ENCODE data around the gene EDRF1.

Gene EDRF1

DNA sequence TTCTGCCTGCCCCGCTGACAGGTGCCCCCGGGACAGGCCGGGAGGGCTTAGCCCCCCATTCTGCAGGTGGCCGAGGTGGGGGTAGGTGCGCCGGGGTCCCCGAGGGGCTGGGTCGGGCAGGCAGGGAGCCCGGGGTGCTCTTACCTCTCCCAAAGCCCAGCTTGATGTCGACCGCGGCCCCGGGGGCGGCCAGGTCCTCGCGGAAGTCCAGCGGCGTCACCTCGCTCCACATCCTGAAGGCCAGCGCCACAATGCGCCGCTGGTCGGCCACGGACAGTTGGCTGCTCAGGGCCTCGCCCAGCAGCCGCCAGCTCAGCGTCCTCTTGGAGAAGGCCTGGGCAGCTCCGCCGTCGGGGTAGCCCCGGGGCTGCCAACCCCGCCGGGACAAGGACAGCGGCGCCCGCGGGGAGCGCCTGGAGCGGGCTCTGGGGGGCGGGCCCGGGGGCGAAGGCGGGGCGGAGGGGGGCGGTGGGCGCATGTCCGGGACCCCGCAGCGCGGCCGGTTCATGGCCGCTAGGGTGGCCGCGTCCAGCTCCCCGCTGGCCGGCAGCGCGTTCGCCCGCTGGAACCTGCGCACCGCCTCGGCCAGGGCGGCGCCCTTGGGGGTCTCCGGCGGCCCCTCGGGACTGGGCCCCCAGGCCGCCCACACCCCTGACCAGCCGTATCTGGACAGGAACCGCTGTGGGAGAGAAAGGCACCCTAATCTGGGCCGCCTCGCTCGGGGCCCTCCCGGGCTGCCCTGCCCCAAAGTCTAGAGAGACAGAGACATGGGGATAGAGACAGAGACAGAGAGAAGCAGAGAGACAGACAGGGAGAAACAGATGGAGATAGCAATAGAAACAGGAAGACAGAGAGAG, 54.4 kb downstream of the EDRF1 start:
- Histone ChIP-seq H3K27ac (ENCODE audit: low read length) (no peak overlapping the region), H2AFZ (ENCODE audit: low read length) (no peak overlapping the region), H3K9me2 (replicated peaks; ENCODE audit: insufficient read depth, low read length) (no peaks in the 10 kb centered on the region), H3K4me3 (ENCODE audit: low read length) (no peak overlapping the region), H3K9ac (ENCODE audit: low read length) (no peak overlapping the region), H3K79me2 (ENCODE audit: low read length) (no peaks in the 10 kb centered on the region), H3K27me3 (replicated peaks; ENCODE audit: insufficient read depth, low read length) (no peaks in the 10 kb centered on the region), H3K4me2 (ENCODE audit: low read depth, low read length) (no peak overlapping the region), H3K4me1 (ENCODE audit: low read length) (no peaks in the 10 kb centered on the region), H3F3A (ENCODE audit: insufficient read depth, low read length) (no peaks in the 10 kb centered on the region), H3K36me3 (replicated peaks; ENCODE audit: insufficient read depth, low read length) (no peaks in the 10 kb centered on the region), H4K20me1 (ENCODE audit: insufficient read depth, low read length) (no peaks in the 10 kb centered on the region), H3K9me3 (replicated peaks; ENCODE audit: insufficient read depth, low read length) (no peaks in the 10 kb centered on the region)
- TF ChIP-seq, protein P1, sequence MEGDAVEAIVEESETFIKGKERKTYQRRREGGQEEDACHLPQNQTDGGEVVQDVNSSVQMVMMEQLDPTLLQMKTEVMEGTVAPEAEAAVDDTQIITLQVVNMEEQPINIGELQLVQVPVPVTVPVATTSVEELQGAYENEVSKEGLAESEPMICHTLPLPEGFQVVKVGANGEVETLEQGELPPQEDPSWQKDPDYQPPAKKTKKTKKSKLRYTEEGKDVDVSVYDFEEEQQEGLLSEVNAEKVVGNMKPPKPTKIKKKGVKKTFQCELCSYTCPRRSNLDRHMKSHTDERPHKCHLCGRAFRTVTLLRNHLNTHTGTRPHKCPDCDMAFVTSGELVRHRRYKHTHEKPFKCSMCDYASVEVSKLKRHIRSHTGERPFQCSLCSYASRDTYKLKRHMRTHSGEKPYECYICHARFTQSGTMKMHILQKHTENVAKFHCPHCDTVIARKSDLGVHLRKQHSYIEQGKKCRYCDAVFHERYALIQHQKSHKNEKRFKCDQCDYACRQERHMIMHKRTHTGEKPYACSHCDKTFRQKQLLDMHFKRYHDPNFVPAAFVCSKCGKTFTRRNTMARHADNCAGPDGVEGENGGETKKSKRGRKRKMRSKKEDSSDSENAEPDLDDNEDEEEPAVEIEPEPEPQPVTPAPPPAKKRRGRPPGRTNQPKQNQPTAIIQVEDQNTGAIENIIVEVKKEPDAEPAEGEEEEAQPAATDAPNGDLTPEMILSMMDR (IDR thresholded peaks at IDR 0.05; ENCODE audit: low read length), result no peak
- TF ChIP-seq EZH2phosphoT487 (IDR thresholded peaks at IDR 0.05; ENCODE audit: low read length) (no peak), EZH2 (optimal IDR thresholded peaks at IDR 0.05; ENCODE audit: low read depth, low read length) (no peak)
- no peak for DNase-seq

DNA sequence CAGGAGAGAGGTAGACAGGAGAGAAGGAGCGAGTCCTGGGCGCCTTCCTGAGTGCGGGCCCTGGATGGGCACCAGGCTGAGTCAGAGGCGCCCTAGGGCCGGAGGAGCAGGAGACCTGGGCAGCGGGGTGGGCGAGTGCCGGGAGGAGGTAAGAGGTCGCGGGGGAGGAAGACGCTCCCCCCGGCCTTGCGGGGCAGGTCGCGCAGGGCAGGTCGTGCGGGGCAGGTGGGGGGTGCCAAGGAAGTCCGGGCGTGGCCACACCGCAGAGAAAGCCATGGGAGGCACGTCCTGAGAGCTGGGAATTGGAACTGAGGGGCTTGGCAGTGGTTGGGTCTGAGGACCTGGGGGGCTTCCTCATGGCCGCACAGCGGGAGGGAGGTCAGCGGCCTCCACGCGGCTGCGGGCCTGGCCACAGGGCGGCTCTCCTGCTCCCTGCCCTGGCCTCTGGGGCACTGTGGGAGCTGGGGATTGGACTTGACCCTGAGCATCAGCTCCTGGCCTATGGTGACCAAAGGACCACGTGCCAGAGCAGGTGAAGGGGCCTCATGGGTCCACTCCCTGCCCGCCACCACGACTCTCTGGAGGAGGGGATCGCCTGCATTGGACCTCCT, 55.2 kb downstream of the EDRF1 start:
- H3K36me3 ChIP-seq (replicated peaks; ENCODE audit: insufficient read depth, low read length), result no peaks in the 10 kb centered on the region
- H3F3A ChIP-seq (ENCODE audit: insufficient read depth, low read length), result no peaks in the 10 kb centered on the region
- no peak overlapping the region for H3K9ac ChIP-seq (ENCODE audit: low read length)
- DNase-seq, result no peak
- H3K79me2 ChIP-seq (ENCODE audit: low read length), result no peaks in the 10 kb centered on the region
- H3K4me1 ChIP-seq (ENCODE audit: low read length), result no peaks in the 10 kb centered on the region
- no peaks in the 10 kb centered on the region for H3K27me3 ChIP-seq (replicated peaks; ENCODE audit: insufficient read depth, low read length)
- TF ChIP-seq EZH2phosphoT487 (IDR thresholded peaks at IDR 0.05; ENCODE audit: low read length) (no peak), EZH2 (optimal IDR thresholded peaks at IDR 0.05; ENCODE audit: low read depth, low read length) (no peak)
- TF ChIP-seq, protein P1 (IDR thresholded peaks at IDR 0.05; ENCODE audit: low read length), result no peak
- no peaks in the 10 kb centered on the region for H3K9me2 ChIP-seq (replicated peaks; ENCODE audit: insufficient read depth, low read length)
- no peak overlapping the region for H2AFZ ChIP-seq (ENCODE audit: low read length)
- H3K4me3 ChIP-seq (ENCODE audit: low read length), result no peak overlapping the region
- no peak overlapping the region for H3K4me2 ChIP-seq (ENCODE audit: low read depth, low read length)
- no peak overlapping the region for H3K27ac ChIP-seq (ENCODE audit: low read length)
- no peaks in the 10 kb centered on the region for H3K9me3 ChIP-seq (replicated peaks; ENCODE audit: insufficient read depth, low read length)
- H4K20me1 ChIP-seq (ENCODE audit: insufficient read depth, low read length), result no peaks in the 10 kb centered on the region

DNA sequence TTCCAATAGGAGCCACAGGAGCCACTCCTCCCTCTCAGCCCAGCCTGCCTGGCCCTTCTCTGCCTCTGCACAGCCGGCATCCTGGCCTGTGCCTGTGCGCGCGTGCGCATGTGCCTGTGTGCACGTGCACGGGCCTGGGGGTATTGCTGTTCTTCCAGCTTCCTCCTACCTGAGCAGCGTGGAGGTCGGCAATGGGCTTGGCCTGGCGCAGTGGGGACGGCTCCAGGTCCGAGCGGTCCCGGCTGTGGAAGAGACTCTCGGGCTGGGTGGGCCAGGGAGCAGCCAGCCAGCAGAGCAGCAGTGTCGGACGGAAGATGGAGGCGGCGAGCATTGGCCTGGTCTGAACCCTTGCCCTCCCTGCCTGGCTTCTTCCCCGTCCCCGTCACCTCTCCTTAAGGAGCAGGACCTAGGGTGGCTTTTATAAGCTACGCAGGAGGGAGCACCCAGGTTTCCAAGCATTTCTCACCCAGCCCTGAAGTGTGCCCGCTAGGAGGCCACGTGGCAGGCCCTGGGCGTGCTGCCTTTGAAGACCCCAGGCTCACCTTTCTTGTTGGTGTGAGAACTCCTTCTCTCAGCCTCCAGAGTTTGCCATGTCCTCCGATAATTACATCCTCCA, 56.1 kb downstream of the EDRF1 start, which contains the start of gene MMP21:
TSS of gene MMP21 (minus strand) at position 331 of the 616 bp plus-strand sequence. CDS start at position 331, 0 bp downstream.
- H3K4me2 ChIP-seq (ENCODE audit: low read depth, low read length), result no peak within 1 kb of the TSS

More for the DNA sequence above, 56.1 kb downstream of the EDRF1 start, which contains the start of gene MMP21:
- no peak within 1 kb of the TSS for H3K4me3 ChIP-seq (ENCODE audit: low read length)
- no peaks in the 10 kb centered on the region for H3K79me2 ChIP-seq (ENCODE audit: low read length)
- H3K36me3 ChIP-seq (replicated peaks; ENCODE audit: insufficient read depth, low read length), result no peaks in the 10 kb centered on the region
- no peak within 1 kb of the TSS for H2AFZ ChIP-seq (ENCODE audit: low read length)
- no peak within 1 kb of the TSS for H3K9ac ChIP-seq (ENCODE audit: low read length)
- no peak for DNase-seq
- H3K4me1 ChIP-seq (ENCODE audit: low read length), result no peaks in the 10 kb centered on the region
- no peak within 1 kb of the TSS for H3K27ac ChIP-seq (ENCODE audit: low read length)
- TF ChIP-seq EZH2phosphoT487 (IDR thresholded peaks at IDR 0.05; ENCODE audit: low read length) (no peak), EZH2 (optimal IDR thresholded peaks at IDR 0.05; ENCODE audit: low read depth, low read length) (no peak)
- TF ChIP-seq, protein P1 (IDR thresholded peaks at IDR 0.05; ENCODE audit: low read length), result no peak
- no peaks in the 10 kb centered on the region for H3F3A ChIP-seq (ENCODE audit: insufficient read depth, low read length)
- no peaks in the 10 kb centered on the region for H3K9me3 ChIP-seq (replicated peaks; ENCODE audit: insufficient read depth, low read length)
- no peaks in the 10 kb centered on the region for H4K20me1 ChIP-seq (ENCODE audit: insufficient read depth, low read length)
- no peaks in the 10 kb centered on the region for H3K9me2 ChIP-seq (replicated peaks; ENCODE audit: insufficient read depth, low read length)
- no peaks in the 10 kb centered on the region for H3K27me3 ChIP-seq (replicated peaks; ENCODE audit: insufficient read depth, low read length)
